Measurements from ENCODE around the gene SLC45A2.
"Not testable (repeated sequence)": the region's sequence is repeated elsewhere in the genome, so short reads cannot be mapped to it uniquely, and the experiment has no call there.

Gene SLC45A2

GRCh38 chr5:33966805-33967204 lies 17.7 kb downstream of the SLC45A2 start:
- no peak for DNase-seq (ENCODE audit: low read depth)

- DNase-seq (ENCODE audit: low read depth) = no peak
Measured at GRCh38 chr5:33964132-33964700, 20.3 kb downstream of the SLC45A2 start.

DNA sequence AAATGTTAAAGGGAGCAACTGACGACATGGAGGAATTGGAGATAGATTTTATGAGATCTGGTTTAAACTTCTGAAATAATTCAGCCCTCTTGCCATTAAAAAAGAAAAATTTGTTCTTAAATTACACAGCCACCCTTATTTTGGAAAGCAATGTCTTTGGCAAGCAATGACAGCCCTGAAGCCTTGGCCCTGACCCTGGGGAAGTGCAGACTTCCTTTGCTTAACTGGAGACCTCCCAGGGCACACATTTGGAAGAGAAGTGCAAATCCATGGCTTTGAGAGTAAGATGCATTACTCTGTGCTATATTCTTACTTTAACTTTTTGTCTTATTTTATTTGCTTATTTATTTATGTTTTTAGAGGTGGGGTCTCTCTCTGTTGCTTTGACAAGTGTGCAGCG lies 26.3 kb downstream of the SLC45A2 start:
- DNase-seq (ENCODE audit: low read depth) = no peak

GRCh38 chr5:33957577-33958150 lies 26.8 kb downstream of the SLC45A2 start:
- no peak for DNase-seq (ENCODE audit: low read depth)

DNA sequence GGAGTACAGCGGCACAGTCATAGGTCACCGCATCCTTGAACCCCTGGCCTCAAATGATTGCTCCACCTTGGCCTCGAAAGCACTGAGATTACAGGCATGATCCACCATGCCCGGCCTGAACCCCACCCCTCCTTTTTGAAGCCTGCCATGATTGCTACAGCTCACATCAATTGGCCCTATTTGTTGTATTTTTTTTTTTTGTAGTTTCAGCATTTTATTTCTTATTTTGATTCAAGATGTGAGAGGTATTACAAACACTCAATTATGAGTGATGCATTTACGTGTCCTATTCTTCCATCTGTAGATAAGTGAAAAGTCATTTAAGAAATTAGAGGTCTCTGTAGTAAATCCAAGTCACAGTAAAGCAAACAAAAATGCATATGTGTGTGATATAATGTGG lies 32.3 kb downstream of the SLC45A2 start:
- DNase-seq (ENCODE audit: low read depth) = not testable (repeated sequence)

GRCh38 chr5:33944543-33945132 lies 39.9 kb downstream of the SLC45A2 start:
- no peak for DNase-seq (ENCODE audit: low read depth)

DNA sequence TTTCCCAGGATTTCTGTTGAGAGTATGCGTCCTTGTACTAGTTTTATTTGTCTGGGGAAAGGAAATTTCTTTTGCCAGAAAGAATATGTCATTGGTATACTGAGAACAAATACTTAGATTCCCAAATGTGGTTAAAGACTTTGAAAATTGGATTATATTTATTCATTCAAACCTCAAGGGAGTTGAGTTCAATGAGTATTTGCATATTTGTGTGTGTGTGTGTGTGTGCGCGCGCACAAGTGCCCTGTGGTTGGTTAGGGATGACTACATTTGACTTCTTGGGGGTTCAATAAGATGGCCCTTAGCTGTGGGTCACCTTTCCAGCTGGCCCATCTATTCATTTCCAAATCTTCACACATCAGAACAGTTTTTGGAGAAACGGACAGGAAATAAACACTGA lies 43.4 kb downstream of the SLC45A2 start:
- DNase-seq (ENCODE audit: low read depth) = no peak

DNA sequence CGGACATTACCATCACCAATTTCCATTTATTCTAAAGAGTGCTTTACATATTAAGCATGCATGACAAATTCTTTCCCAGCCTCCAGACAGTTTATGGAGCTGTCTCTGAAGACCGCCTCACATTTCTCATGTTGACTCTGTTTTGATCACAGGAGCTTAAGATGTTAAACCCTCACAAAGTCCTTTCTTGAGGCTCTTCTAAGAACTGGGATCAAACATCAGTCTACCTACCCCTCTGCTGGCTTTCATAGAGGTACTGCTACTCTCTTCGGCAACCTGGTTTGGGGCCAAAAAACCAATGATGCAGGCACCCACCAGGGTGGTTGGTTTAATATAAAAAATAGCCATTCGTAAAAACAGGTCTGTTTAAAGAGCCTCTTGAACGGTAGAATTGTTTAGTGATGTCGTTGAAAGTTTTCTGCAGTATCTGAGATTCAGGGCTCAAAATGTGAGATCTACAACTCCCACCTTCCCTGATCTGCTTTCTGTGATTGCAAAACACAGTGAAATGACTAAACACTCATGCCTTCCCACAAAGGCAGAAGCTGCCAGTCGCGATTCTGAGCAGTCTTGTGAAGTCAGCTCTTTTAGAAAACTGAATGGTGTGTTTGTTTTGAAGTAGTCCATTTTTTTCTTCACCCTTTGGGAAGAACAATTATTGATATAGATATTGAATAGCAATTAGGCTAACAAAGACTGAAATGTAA lies 44.8 kb downstream of the SLC45A2 start:
- DNase-seq (ENCODE audit: low read depth) = no peak

- DNase-seq (ENCODE audit: low read depth) = no peak
Measured at GRCh38 chr5:33938881-33939280, 45.6 kb downstream of the SLC45A2 start.

DNA sequence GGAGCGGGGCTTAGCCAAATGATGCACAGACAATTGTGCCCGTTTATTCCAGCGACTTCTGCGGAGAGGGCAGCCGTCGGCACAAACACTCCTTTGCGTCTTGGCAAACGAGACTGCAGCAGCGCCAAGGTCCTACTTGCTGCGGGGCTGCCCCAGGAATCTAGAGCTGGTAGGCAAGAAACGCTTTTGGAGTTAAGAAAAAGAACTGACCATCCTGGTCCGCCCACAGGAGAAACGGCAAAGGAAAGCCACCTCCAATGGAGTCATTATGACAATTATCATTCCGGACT lies 46.0 kb downstream of the SLC45A2 start:
- no peak for DNase-seq (ENCODE audit: low read depth)

- no peak for DNase-seq (ENCODE audit: low read depth)
Measured at GRCh38 chr5:33937707-33938506, 46.6 kb downstream of the SLC45A2 start.

- DNase-seq (ENCODE audit: low read depth) = no peak
Measured at GRCh38 chr5:33937017-33937706, 47.3 kb downstream of the SLC45A2 start.

GRCh38 chr5:33936381-33937016 lies 48.0 kb downstream of the SLC45A2 start, which contains the start of gene RXFP3:
Gene RXFP3 (plus strand): TSS chr5:33936386. CDS start chr5:33936741, 355 bp downstream.
- no peak for DNase-seq (ENCODE audit: low read depth)

GRCh38 chr5:33936004-33936380 lies 48.5 kb downstream of the SLC45A2 start:
- no peak for DNase-seq (ENCODE audit: low read depth)

DNA sequence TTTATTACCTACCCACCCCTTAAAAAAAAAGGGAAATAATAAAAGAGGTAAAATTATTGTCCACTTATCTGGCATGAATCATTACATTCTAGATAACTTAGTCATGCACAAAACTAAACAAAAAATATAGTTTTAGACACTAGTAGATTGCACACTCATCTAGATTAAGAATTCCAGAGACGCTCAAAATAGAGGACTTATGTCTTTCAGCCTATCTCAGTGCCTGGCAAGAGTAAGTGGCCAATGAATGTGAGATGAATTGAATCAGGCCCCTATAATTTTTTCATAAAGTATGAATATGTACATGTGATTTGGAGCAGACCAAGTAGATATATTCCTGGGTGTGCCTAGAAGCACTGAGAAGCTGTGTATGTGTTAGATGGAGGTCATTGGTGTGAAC lies 50.3 kb downstream of the SLC45A2 start:
- no peak for DNase-seq (ENCODE audit: low read depth)

DNA sequence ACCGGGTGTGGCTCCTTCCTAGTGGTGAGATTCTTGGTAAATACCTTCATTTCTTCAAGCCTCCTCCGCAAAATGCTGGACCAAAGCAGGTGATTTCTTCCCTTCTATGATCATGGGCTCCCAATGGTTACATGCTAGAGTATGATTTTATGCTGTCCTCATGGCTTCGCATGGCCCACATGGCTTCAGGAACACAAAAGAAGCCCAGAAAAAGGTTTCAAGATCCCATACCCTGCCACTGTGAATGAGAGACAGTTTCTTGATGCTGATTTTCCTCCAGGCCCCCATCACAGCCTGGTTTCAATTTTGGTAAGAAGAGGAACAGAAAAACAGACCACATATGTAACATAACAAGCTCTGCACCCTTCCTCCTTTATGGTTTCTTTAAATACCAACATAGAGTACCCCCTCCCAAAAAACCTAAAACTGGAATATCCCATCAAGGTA lies 50.7 kb downstream of the SLC45A2 start:
- no peak for DNase-seq (ENCODE audit: low read depth)

- no peak for DNase-seq (ENCODE audit: low read depth)
Measured at GRCh38 chr5:33931136-33931535, 53.4 kb downstream of the SLC45A2 start.

- DNase-seq (ENCODE audit: low read depth) = no peak
Measured at GRCh38 chr5:33929925-33930690, 54.4 kb downstream of the SLC45A2 start.

- no peak for DNase-seq (ENCODE audit: low read depth)
Measured at GRCh38 chr5:33928283-33928682, 56.2 kb downstream of the SLC45A2 start.

GRCh38 chr5:33927685-33928084 lies 56.8 kb downstream of the SLC45A2 start:
- DNase-seq (ENCODE audit: low read depth) = no peak

DNA sequence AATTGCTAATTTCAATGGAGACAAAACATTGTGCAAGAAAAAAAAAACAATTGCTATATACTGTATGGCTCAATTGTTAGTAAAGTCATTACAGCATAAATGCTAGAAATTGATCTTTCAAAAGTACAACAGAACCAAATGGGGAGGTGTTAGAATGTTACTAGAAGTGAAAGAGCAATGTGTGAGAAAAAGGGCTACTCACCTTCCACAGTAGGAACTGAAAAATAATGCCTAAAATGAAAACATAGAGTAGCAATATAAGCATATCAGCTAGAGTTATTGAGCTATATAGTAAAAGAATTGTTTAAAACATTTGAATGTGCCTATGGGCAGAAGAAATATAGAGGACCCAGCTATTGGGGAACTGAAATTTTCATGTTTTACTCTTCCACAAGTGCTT lies 59.2 kb downstream of the SLC45A2 start:
- no peak for DNase-seq (ENCODE audit: low read depth)
